PFSK-1 (cell line): Measurements from ENCODE around the gene TNFSF11.

Source experiments
- FOXP2 ChIP-seq: optimal IDR thresholded peaks from 2 replicates; pipeline ENCODE3; 2011; ENCODE audit warnings: borderline replicate concordance, control low read depth, inconsistent platforms; ENCODE audit not compliant: insufficient read depth; ENCODE audit errors: extremely low read length, extremely low read depth
- POLR2AphosphoS5 ChIP-seq: IDR thresholded peaks from 2 replicates; pipeline ENCODE4 v1.6.1; 2012; ENCODE audit warnings: low read depth, mild to moderate bottlenecking, control low read depth, low read length, moderate library complexity
- TAF1 ChIP-seq: IDR thresholded peaks from 2 replicates; pipeline ENCODE4 v1.6.1; 2012; ENCODE audit warnings: low read length, control low read depth, borderline replicate concordance; ENCODE audit not compliant: insufficient read depth
- TF ChIP-seq, protein P1 (sequence below), 2 experiments: IDR thresholded peaks; 2 replicates each; pipeline versions ENCODE4 v1.6.1 to v1.8.0; 2011 to 2012; ENCODE audit warnings: low read depth in 2 of 2, low read length in 2 of 2, control low read depth in 1 of 2, inconsistent platforms in 1 of 2, mild to moderate bottlenecking in 1 of 2, moderate library complexity in 1 of 2; ENCODE audit not compliant: insufficient read depth in 1 of 2

DNA sequence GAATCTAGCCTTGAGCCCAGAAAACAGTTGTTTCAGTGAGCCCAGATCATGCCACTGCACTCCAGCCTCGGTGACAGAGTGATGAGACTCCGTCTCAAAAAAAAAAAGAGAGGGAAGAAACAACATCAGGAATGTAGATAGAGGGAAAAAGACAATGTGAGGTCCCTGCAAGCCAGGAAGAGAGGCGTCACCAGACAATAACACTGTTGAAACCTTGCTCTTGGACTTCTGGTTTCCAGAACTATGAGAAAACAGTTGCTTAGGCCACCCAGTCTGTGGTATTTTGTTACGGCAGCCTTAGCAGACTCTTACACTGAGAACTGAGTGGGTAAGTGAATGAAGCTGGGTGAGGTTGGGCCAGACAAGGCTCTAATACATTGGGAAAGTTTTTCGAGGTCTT, 64.1 kb downstream of the TNFSF11 start:
- no peak for TF ChIP-seq POLR2AphosphoS5
- TF ChIP-seq, protein P1, sequence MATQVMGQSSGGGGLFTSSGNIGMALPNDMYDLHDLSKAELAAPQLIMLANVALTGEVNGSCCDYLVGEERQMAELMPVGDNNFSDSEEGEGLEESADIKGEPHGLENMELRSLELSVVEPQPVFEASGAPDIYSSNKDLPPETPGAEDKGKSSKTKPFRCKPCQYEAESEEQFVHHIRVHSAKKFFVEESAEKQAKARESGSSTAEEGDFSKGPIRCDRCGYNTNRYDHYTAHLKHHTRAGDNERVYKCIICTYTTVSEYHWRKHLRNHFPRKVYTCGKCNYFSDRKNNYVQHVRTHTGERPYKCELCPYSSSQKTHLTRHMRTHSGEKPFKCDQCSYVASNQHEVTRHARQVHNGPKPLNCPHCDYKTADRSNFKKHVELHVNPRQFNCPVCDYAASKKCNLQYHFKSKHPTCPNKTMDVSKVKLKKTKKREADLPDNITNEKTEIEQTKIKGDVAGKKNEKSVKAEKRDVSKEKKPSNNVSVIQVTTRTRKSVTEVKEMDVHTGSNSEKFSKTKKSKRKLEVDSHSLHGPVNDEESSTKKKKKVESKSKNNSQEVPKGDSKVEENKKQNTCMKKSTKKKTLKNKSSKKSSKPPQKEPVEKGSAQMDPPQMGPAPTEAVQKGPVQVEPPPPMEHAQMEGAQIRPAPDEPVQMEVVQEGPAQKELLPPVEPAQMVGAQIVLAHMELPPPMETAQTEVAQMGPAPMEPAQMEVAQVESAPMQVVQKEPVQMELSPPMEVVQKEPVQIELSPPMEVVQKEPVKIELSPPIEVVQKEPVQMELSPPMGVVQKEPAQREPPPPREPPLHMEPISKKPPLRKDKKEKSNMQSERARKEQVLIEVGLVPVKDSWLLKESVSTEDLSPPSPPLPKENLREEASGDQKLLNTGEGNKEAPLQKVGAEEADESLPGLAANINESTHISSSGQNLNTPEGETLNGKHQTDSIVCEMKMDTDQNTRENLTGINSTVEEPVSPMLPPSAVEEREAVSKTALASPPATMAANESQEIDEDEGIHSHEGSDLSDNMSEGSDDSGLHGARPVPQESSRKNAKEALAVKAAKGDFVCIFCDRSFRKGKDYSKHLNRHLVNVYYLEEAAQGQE (IDR thresholded peaks at IDR 0.05; ENCODE audit: insufficient read depth in 1 of 2, low read depth in 2 of 2, low read length in 2 of 2), result no peak
- TF ChIP-seq TAF1, result no peak
- TF ChIP-seq FOXP2, result no peak
